HUES6 (cell line): ENCODE results near the gene CCL2.

ENCODE experiments used
- H3K27ac ChIP-seq: 2 replicates; pipeline ENCODE4 v1.7.0; 2013; ENCODE audit warnings: low read depth, mild to moderate bottlenecking, low read length, inconsistent platforms
- H3K27me3 ChIP-seq: 2 replicates; pipeline ENCODE4 v1.6.1; 2013; ENCODE audit warnings: low read length; ENCODE audit not compliant: control insufficient read depth, insufficient read depth
- H3K36me3 ChIP-seq: 2 replicates; pipeline ENCODE4 v1.6.1; 2013; ENCODE audit warnings: low read length; ENCODE audit not compliant: control insufficient read depth, insufficient read depth
- H3K4me1 ChIP-seq: 2 replicates; pipeline ENCODE4 v1.6.1; 2013; ENCODE audit warnings: low read length; ENCODE audit not compliant: control insufficient read depth, insufficient read depth
- H3K4me3 ChIP-seq: 2 replicates; pipeline ENCODE4 v1.5.1; 2013; ENCODE audit warnings: low read depth, low read length
- H3K9ac ChIP-seq: one replicate; pipeline ENCODE4 v1.6.1; 2013; ENCODE audit warnings: mild to moderate bottlenecking, low read length
- H3K9me3 ChIP-seq: 2 replicates; pipeline ENCODE4 v1.6.1; 2013; ENCODE audit warnings: low read depth, low read length; ENCODE audit not compliant: control insufficient read depth, insufficient read depth

CCL2 gene

DNA sequence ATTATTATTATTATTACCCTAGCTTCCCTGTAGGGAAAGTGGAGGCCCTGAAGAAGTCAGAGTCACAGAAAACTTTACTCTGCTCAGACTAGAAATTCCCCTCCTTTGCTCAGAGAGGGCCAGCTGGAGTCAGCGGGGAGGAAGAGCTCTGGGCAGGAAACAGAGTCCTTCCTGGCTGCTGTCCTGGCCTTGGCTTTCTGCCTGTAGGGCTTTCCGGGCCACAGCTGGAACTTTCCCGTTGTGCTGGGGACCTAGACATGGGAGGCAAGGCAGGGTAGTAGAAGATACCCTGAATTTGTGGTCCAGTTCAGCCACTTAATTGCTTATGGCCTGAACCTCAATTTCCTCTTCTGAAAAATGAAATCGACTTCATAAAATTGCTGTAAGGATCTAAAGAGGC is 14.0 kb upstream of the CCL2 start:
- Histone ChIP-seq H3K4me3 (no peak overlapping the region), H3K9ac (no peak overlapping the region), H3K4me1 (peaks cover 7% of the 10 kb centered on the region), H3K9me3 (no peaks in the 10 kb centered on the region), H3K27ac (no peak overlapping the region), H3K36me3 (no peaks in the 10 kb centered on the region), H3K27me3 (0 out of 2 replicates have a peak, but pooled peaks cover 3% of the 10 kb centered on the region)

GRCh38 chr17:34242587-34243363 is 12.3 kb upstream of the CCL2 start:
- Histone ChIP-seq H3K36me3 (no peaks in the 10 kb centered on the region), H3K4me3 (no peak overlapping the region), H3K9me3 (no peaks in the 10 kb centered on the region), H3K9ac (no peak overlapping the region), H3K27me3 (0 out of 2 replicates have a peak, but pooled peaks cover 5% of the 10 kb centered on the region), H3K27ac (no peak overlapping the region), H3K4me1 (peaks cover 6% of the 10 kb centered on the region)

DNA sequence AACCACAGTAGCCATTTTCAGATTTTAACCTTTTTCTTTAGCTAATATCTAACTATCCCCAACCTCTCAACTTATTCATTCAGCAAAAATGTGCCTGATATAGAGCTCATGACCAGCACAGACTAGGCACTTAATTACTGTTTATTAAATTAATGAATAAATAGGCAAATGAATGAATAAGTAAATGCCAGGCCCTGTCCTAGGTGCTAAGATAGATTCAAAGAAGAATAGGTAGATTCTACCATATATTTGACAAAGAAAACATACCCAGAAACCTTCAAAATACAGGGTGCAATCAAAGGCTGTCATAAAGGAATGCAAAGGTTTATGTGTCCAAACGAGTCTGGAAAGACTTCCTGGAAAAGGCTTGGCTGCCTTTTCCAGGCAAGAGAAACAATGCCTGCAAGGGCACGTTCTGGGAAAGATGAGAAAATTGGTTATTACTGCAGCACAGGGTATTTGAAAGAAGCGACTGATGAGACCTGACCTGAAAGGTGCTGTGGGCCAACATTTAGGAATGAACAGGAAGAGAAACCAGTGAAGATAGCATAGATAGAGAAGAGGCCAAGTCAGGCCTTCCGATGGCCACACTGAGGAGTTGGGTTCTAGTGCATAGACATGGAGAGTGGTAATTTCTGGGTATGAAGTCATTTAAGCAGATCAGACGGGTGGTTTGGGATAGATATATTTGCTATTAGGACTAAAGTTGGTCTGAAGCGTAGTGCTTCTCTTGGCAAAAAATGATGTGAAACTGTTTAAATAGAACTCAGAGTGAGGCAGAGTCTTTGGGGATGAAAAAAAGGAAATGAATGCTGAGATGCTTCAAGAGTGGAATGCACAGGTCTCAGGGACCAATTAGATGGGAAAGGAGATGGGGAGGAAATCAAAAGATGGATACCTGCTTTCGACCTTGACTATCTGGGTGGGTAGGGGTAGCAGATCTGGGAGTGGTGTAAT is 11.4 kb upstream of the CCL2 start:
- Histone ChIP-seq H3K27me3 (0 out of 2 replicates have a peak, but pooled peaks cover 5% of the 10 kb centered on the region), H3K9ac (no peak overlapping the region), H3K36me3 (no peaks in the 10 kb centered on the region), H3K27ac (no peak overlapping the region), H3K4me1 (peaks cover 6% of the 10 kb centered on the region), H3K4me3 (no peak overlapping the region), H3K9me3 (no peaks in the 10 kb centered on the region)

DNA sequence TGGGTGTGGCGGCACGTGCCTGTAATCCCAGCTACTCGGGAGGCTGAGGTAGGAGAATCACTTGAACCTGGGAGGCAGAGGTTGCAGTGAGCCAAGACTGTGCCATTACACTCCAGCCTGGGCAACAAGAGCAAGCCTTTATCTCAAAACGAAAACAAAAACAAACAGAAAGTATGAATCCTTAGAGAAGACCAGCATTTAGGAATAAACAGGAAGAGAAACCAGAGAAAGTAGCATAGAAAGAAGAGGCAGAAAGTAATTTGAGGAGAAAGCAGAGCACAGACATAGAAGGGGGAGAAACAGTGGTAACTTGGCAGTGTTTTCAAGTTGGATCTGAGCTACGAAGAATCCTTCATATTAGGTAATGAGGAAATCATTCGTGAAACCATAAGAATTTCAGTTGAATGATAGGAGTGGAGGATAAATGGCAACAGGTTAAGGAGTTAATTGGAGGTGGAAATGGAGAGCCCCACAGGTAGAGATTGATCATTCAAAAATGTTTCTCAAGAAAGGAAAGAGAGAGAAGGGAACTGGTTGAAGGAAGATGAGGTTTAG is 9.7 kb upstream of the CCL2 start:
- Histone ChIP-seq H3K4me3 (no peak overlapping the region), H3K27ac (no peak overlapping the region), H3K9me3 (no peaks in the 10 kb centered on the region), H3K27me3 (0 out of 2 replicates have a peak, but pooled peaks cover 5% of the 10 kb centered on the region), H3K9ac (no peak overlapping the region), H3K4me1 (peaks cover 8% of the 10 kb centered on the region), H3K36me3 (no peaks in the 10 kb centered on the region)

DNA sequence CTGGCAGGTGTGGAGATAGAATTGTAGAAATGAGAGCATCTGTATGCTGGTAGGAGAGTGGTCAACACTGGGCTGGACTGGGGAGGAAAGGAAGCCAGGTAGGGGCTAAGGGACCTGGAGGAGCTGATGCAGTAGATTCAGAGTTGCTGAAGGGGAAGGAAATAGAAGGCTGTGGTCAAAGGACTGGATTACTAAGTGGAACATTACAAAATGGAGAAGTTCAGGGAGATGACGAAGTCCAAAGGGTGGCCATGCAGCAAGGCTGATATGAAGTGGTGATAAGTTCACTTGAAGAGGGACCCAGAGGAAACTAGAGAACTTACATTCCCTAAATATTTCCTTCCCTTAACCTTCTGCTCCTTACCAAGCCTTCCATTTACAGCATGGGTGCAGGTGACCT is 8.6 kb upstream of the CCL2 start:
- Histone ChIP-seq H3K27ac (no peak overlapping the region), H3K4me1 (peaks cover 18% of the 10 kb centered on the region), H3K27me3 (0 out of 2 replicates have a peak, but pooled peaks cover 5% of the 10 kb centered on the region), H3K9me3 (no peaks in the 10 kb centered on the region), H3K4me3 (no peak overlapping the region), H3K36me3 (no peaks in the 10 kb centered on the region), H3K9ac (no peak overlapping the region)

- H3K4me1 ChIP-seq, result peaks cover 23% of the 10 kb centered on the region
- no peaks in the 10 kb centered on the region for H3K9me3 ChIP-seq
- no peaks in the 10 kb centered on the region for H3K36me3 ChIP-seq
- H3K27me3 ChIP-seq, result 0 out of 2 replicates have a peak, but pooled peaks cover 5% of the 10 kb centered on the region
- no peak overlapping the region for H3K4me3 ChIP-seq
- H3K27ac ChIP-seq, result no peak overlapping the region
- no peak overlapping the region for H3K9ac ChIP-seq
These were observed 8.2 kb upstream of the CCL2 start for GRCh38 chr17:34246881-34247280.

- no peaks in the 10 kb centered on the region for H3K9me3 ChIP-seq
- no peaks in the 10 kb centered on the region for H3K36me3 ChIP-seq
- H3K9ac ChIP-seq, result no peak overlapping the region
- H3K4me3 ChIP-seq, result no peak overlapping the region
- 0 out of 2 replicates have a peak, but pooled peaks cover 5% of the 10 kb centered on the region for H3K27me3 ChIP-seq
- peaks cover 31% of the 10 kb centered on the region for H3K4me1 ChIP-seq
- no peak overlapping the region for H3K27ac ChIP-seq
These were observed 6.5 kb upstream of the CCL2 start for GRCh38 chr17:34248511-34249024.

GRCh38 chr17:34249061-34249460 is 6.0 kb upstream of the CCL2 start:
- no peaks in the 10 kb centered on the region for H3K36me3 ChIP-seq
- H3K9me3 ChIP-seq, result no peaks in the 10 kb centered on the region
- H3K4me3 ChIP-seq, result no peak overlapping the region
- H3K4me1 ChIP-seq, result peaks cover 36% of the 10 kb centered on the region
- no peak overlapping the region for H3K9ac ChIP-seq
- 0 out of 2 replicates have a peak, but pooled peaks cover 5% of the 10 kb centered on the region for H3K27me3 ChIP-seq
- H3K27ac ChIP-seq, result no peak overlapping the region

GRCh38 chr17:34249478-34249877 is 5.6 kb upstream of the CCL2 start:
- H3K4me1 ChIP-seq, result peaks cover 40% of the 10 kb centered on the region
- H3K27ac ChIP-seq, result no peak overlapping the region
- H3K4me3 ChIP-seq, result no peak overlapping the region
- no peaks in the 10 kb centered on the region for H3K9me3 ChIP-seq
- 0 out of 2 replicates have a peak, but pooled peaks cover 5% of the 10 kb centered on the region for H3K27me3 ChIP-seq
- no peak overlapping the region for H3K9ac ChIP-seq
- H3K36me3 ChIP-seq, result no peaks in the 10 kb centered on the region

GRCh38 chr17:34251186-34251585 is 3.9 kb upstream of the CCL2 start:
- Histone ChIP-seq H3K4me3 (no peak overlapping the region), H3K27ac (no peak overlapping the region), H3K36me3 (no peaks in the 10 kb centered on the region), H3K9ac (no peak overlapping the region), H3K4me1 (peaks cover 53% of the 10 kb centered on the region), H3K27me3 (0 out of 2 replicates have a peak, but pooled peaks cover under 1% of the 10 kb centered on the region), H3K9me3 (no peaks in the 10 kb centered on the region)
